Measurements from ENCODE around the gene ASCC2.

ASCC2 gene

DNA sequence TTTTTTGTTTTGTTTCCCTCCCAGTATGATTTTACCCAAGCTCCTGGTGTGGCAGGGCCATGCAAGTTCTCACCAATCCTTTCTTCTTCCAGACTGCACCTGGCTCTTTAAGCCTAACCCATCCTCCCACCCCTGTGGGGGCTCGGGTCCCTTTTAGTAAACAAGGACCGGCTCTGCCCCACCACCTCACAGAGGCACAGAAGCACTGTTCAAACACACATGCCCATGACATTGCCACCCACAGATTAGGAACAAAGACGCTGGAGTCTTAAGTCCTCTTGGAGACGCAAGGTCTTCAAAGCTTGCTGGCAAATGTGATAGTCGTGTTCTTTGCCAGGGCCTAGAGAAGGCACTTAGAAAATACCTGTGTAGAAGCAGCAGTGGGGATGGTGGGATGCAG, 52.0 kb downstream of the ASCC2 start:
- DNase-seq (ENCODE audit: low read depth in 2 of 2): no peak

DNA sequence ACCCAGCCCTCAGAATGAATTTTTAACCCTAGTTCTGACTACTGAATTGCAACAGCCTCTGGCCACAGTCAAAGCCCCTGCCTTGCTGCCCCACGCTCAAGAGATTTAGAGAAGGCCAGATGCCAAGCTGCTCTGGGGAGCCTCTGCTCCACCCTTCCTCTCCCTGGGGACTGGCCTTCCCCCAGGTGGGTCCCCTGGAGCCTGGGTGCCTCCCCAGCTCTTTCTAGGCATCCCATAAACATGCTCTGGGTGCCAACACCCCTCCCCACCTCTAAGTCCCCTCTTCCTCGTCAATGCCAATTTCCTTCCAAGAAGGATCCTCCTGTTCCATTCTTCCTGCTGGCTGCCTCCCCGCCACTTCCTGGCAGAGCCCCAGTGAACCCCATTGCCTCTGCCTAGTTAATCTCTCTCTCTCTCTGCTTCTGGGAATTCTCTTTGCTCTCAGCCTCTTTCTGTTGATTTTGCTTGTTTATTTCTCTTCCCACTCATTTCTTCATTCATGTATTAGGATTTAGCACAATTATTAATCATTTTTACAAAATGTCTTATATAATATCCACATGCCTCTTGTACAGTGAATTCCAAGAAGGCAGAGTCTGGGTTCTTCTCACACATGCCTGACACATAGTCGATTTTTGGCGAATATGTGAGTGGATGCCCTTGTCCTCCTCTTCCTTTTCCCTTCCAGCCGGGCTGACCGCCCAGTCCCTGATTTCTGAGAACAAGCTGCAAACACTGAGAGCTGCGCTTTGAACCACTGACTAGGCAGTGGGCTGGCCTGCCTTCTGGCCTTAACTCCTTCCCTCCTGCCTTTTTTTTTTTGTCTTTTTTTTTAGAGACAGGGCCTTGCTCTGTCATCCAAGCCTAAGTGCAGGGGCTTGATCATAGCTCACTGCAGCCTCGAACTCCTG, 53.4 kb downstream of the ASCC2 start:
- no peak for DNase-seq (ENCODE audit: low read depth in 2 of 2)

- DNase-seq (ENCODE audit: low read depth in 2 of 2): no peak
These were observed 55.8 kb downstream of the ASCC2 start for GRCh38 chr22:29782061-29782845.

- DNase-seq (ENCODE audit: low read depth in 2 of 2): no peak
These were observed 57.1 kb downstream of the ASCC2 start for GRCh38 chr22:29780748-29781676.

DNA sequence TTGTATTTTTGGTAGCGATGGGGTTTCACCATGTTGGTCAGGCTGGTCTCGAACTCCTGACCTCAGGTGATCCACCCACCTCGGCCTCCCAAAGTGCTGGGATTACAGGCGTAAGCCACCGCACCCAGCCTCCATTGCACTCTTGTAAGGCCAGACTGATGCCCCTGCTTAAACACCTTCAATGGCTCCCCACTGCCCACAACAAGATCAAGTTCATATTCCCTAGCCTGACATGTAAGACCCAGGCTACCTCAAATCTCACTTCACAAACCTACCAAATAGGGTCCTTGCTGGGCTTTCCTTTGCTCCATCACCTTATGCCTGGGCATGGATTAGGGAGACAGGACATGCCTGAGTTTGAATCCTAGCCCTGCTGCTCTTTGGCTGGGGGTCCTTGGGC, 57.9 kb downstream of the ASCC2 start:
- DNase-seq (ENCODE audit: low read depth in 2 of 2): no peak

DNA sequence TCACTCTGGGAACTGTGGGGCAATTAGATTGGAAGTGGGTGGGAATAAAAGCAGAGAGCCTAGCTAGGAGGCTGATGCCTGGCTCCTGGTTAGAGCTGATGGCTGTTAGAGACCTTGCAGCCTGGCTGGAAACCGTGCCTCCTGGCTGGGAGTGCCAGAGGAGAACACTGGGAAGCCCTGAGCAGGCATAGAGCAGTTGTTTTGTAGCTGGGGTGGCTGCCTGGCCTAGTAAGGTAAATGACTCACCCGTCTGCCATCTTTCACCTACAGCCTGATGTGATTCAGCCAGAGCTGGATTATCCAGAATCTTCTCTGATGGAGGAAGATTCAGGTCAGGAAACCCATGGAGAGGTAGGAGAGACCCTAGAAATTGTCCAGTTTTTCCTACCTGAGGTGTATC, 64.8 kb downstream of the ASCC2 start:
- no peak for DNase-seq (ENCODE audit: low read depth in 2 of 2)

DNA sequence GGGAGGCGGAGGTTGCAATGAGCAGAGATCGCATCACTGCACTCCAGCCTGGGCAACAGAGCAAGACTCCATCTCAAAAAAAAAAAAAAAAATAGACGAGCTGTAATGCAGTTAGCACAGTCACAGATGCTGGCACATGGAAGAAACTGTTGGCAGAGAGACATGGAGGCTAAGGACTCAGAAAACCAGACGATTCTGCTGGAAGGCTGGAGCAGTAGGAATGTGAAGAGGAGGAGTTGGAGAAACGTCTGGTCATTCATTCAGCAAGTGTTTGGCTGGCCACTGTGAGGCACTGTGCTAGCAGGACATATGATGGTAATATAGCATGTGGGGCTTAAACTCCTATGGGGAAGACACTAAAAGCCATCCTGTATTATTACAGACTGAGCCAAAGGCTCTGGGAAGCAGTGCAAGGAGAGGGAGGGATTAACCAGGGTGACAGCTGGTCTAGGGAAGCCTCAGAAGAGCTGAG, 65.9 kb downstream of the ASCC2 start:
- DNase-seq (ENCODE audit: low read depth in 2 of 2): no peak

GRCh38 chr22:29769723-29770321, 68.3 kb downstream of the ASCC2 start:
- DNase-seq (ENCODE audit: low read depth in 2 of 2): no peak

GRCh38 chr22:29768052-29768693, 69.9 kb downstream of the ASCC2 start:
- DNase-seq (ENCODE audit: low read depth in 2 of 2): no peak

- peak; percentile 82 to 89 for DNase-seq (ENCODE audit: low read depth in 2 of 2)
These were observed 70.7 kb downstream of the ASCC2 start, which contains the start of gene UQCR10 for GRCh38 chr22:29767171-29768051. UQCR10 (plus strand) TSS chr22:29767369; CDS start chr22:29767399, 30 bp downstream.

GRCh38 chr22:29766632-29767170, 71.4 kb downstream of the ASCC2 start, which contains the start of gene ZMAT5:
ZMAT5 (minus strand) TSS chr22:29767007; CDS start chr22:29748544, 18,463 bp downstream.
- DNase-seq (ENCODE audit: low read depth in 2 of 2): peak; percentile 78 to 84

- DNase-seq (ENCODE audit: low read depth in 2 of 2): no peak
These were observed 72.0 kb downstream of the ASCC2 start for GRCh38 chr22:29765905-29766631.

- DNase-seq (ENCODE audit: low read depth in 2 of 2): no peak
These were observed 75.8 kb downstream of the ASCC2 start for GRCh38 chr22:29762263-29762662.

- no peak for DNase-seq (ENCODE audit: low read depth in 2 of 2)
These were observed 79.1 kb downstream of the ASCC2 start for GRCh38 chr22:29758959-29759358.

- DNase-seq (ENCODE audit: low read depth in 2 of 2): no peak
These were observed 79.9 kb downstream of the ASCC2 start for GRCh38 chr22:29758068-29758622.

DNA sequence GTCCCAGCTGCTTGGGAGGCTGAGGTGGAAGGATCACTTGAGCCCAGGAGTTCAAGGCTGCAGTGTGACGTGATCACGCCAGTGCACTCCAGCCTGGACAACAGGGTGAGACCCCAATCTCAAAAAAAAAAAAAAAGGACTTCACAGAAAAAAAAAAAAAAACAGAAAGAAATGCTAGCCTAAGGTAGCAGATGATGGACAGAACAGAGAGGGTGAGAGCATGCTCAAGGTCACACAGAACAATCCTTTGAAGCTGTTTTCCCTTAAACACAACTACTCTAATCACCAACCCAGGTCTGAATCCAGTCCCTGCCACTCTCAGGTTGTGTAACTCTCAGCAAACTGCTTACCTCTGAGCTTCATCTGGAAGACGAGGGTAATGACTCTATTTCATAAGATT, 81.0 kb downstream of the ASCC2 start:
- DNase-seq (ENCODE audit: low read depth in 2 of 2): no peak

DNA sequence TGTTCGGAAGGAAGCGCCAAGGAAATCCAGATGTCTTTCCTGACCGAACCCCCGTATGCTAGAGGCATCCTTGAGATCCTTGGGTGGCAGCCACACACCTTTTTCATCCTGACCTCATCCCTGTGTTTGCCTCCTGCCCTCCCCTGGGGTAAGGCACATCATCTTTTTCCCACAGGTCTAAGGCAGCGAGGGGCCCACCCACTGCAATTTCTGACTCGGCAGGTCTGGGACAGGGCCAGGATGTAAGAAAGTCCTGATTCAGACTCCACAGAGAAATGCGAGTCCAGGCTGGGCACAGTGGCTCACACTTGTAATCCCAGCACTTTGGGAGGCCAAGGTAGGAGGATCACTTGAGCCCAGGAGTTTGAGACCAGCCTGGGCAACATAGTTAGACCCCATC, 81.7 kb downstream of the ASCC2 start:
- no peak for DNase-seq (ENCODE audit: low read depth in 2 of 2)

DNA sequence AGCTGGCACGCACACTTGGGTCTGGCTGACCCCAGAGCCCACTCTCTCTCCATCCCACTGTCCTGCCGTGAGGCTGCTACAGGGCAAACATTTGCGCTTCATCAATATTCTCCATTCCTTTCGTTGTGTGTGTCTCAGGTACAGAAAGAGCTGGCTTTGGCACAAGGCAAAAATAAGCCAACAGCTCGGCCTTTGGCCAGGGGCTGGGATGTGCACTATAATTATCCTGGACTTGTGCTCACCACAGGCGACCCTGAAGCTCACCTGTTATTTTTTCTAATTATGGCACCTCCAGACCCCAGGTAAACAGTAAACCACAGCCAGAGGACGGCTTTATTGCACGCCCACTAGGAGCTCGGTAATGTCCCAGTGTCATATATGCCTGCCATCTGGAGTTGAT, 82.2 kb downstream of the ASCC2 start:
- no peak for DNase-seq (ENCODE audit: low read depth in 2 of 2)
